Central memory CD8-positive, alpha-beta T cell (primary cell): ENCODE measurements around the gene POLR2B.
"Not testable (repeated sequence)": the region's sequence is repeated elsewhere in the genome, so short reads cannot be mapped to it uniquely, and the experiment has no call there.

ENCODE experiments used
- ATAC-seq: fragments of 150-1000 bp; cut with Tn5 transposase; replicated peaks from 2 replicates; pipeline ENCODE4 v1.10.0; 2022; ENCODE audit warnings: mild to moderate bottlenecking, moderate FRiP score, moderate number of reproducible peaks; ENCODE audit not compliant: poor library complexity, severe bottlenecking; ENCODE audit errors: extremely low read depth
- DNase-seq, 2 donors: peaks; one replicate each; pipeline ENCODE4 v3.0.0; 2021; ENCODE audit warnings: low spot score in 2 of 2
- H3K27ac Mint-ChIP-seq: one replicate; pipeline ENCODE4 v1.8.0; 2022; ENCODE audit warnings: low read depth, mild to moderate bottlenecking, moderate library complexity, mixed read lengths
- H3K27me3 Mint-ChIP-seq: one replicate; pipeline ENCODE4 v1.8.0; 2022; ENCODE audit warnings: mixed read lengths
- H3K36me3 Mint-ChIP-seq: one replicate; pipeline ENCODE4 v1.8.0; 2022; ENCODE audit warnings: mild to moderate bottlenecking, moderate library complexity, mixed read lengths; ENCODE audit not compliant: insufficient read depth
- H3K4me1 Mint-ChIP-seq: one replicate; pipeline ENCODE4 v1.8.0; 2022; ENCODE audit warnings: mixed read lengths
- H3K4me3 Mint-ChIP-seq: one replicate; pipeline ENCODE4 v1.8.0; 2022; ENCODE audit warnings: mild to moderate bottlenecking, moderate library complexity, mixed read lengths
- H3K9me3 Mint-ChIP-seq: one replicate; pipeline ENCODE4 v1.8.0; 2022; ENCODE audit warnings: mixed read lengths

The POLR2B gene

GRCh38 chr4:57044279-57044678, 65.6 kb downstream of the POLR2B start:
- ATAC-seq = no peak
- Mint-ChIP-seq H3K4me1 (no peaks in the 10 kb centered on the region), H3K9me3 (no peaks in the 10 kb centered on the region), H3K27ac (no peak overlapping the region), H3K27me3 (peaks cover 42% of the 10 kb centered on the region), H3K36me3 (no peaks in the 10 kb centered on the region), H3K4me3 (no peak overlapping the region)
- no peak for DNase-seq

- no peaks in the 10 kb centered on the region for H3K36me3 Mint-ChIP-seq
- H3K4me3 Mint-ChIP-seq = no peak overlapping the region
- H3K9me3 Mint-ChIP-seq = no peaks in the 10 kb centered on the region
- ATAC-seq = no peak
- H3K4me1 Mint-ChIP-seq = no peaks in the 10 kb centered on the region
- H3K27me3 Mint-ChIP-seq = peaks cover 35% of the 10 kb centered on the region
- DNase-seq = no peak
- no peak overlapping the region for H3K27ac Mint-ChIP-seq
These were observed 66.3 kb downstream of the POLR2B start for GRCh38 chr4:57044996-57045395.

GRCh38 chr4:57047046-57047445, 68.3 kb downstream of the POLR2B start:
- not testable (repeated sequence) for H3K36me3 Mint-ChIP-seq, H3K9me3 Mint-ChIP-seq, ATAC-seq, H3K4me1 Mint-ChIP-seq, H3K4me3 Mint-ChIP-seq, H3K27ac Mint-ChIP-seq, DNase-seq
- H3K27me3 Mint-ChIP-seq = peaks cover 36% of the 10 kb centered on the region

GRCh38 chr4:57048590-57049304, 70.1 kb downstream of the POLR2B start:
- H3K4me1 Mint-ChIP-seq = no peaks in the 10 kb centered on the region
- no peaks in the 10 kb centered on the region for H3K36me3 Mint-ChIP-seq
- ATAC-seq (no peak), DNase-seq (no peak)
- no peak overlapping the region for H3K27ac Mint-ChIP-seq
- peaks cover 40% of the 10 kb centered on the region for H3K27me3 Mint-ChIP-seq
- no peaks in the 10 kb centered on the region for H3K9me3 Mint-ChIP-seq
- H3K4me3 Mint-ChIP-seq = no peak overlapping the region

- Mint-ChIP-seq H3K4me3 (no peak overlapping the region), H3K9me3 (no peaks in the 10 kb centered on the region), H3K27ac (no peak overlapping the region), H3K4me1 (no peaks in the 10 kb centered on the region), H3K36me3 (no peaks in the 10 kb centered on the region), H3K27me3 (peaks cover 59% of the 10 kb centered on the region)
- no peak for DNase-seq
- ATAC-seq = no peak
These were observed 72.4 kb downstream of the POLR2B start for GRCh38 chr4:57051095-57051494.

- Mint-ChIP-seq H3K9me3 (no peaks in the 10 kb centered on the region), H3K27me3 (peaks cover 59% of the 10 kb centered on the region), H3K4me3 (no peak overlapping the region), H3K4me1 (no peaks in the 10 kb centered on the region), H3K27ac (no peak overlapping the region), H3K36me3 (no peaks in the 10 kb centered on the region)
- DNase-seq (no peak), ATAC-seq (no peak)
These were observed 72.8 kb downstream of the POLR2B start for GRCh38 chr4:57051524-57051923.

- no peak for ATAC-seq
These were observed 74.8 kb downstream of the POLR2B start for GRCh38 chr4:57053508-57053907.

GRCh38 chr4:57055886-57056285, 77.2 kb downstream of the POLR2B start:
- Mint-ChIP-seq H3K9me3 (no peaks in the 10 kb centered on the region), H3K4me1 (no peaks in the 10 kb centered on the region), H3K27me3 (peaks cover 77% of the 10 kb centered on the region), H3K36me3 (no peaks in the 10 kb centered on the region), H3K27ac (no peak overlapping the region), H3K4me3 (no peak overlapping the region)
- no peak for ATAC-seq
- no peak for DNase-seq

More at GRCh38 chr4:57053508-57053907, 74.8 kb downstream of the POLR2B start:
- Mint-ChIP-seq H3K27ac (no peak overlapping the region), H3K9me3 (no peaks in the 10 kb centered on the region), H3K4me1 (no peaks in the 10 kb centered on the region), H3K4me3 (no peak overlapping the region), H3K27me3 (peaks cover 68% of the 10 kb centered on the region), H3K36me3 (no peaks in the 10 kb centered on the region)
- DNase-seq = no peak

GRCh38 chr4:57059890-57060716, 81.4 kb downstream of the POLR2B start:
- H3K27ac Mint-ChIP-seq = no peak overlapping the region

GRCh38 chr4:57060717-57061067, 82.0 kb downstream of the POLR2B start:
- H3K4me3 Mint-ChIP-seq, H3K36me3 Mint-ChIP-seq, H3K27ac Mint-ChIP-seq, H3K9me3 Mint-ChIP-seq, H3K4me1 Mint-ChIP-seq, ATAC-seq, DNase-seq: not testable (repeated sequence)
- peaks cover 42% of the 10 kb centered on the region for H3K27me3 Mint-ChIP-seq

More at GRCh38 chr4:57059890-57060716, 81.4 kb downstream of the POLR2B start:
- no peaks in the 10 kb centered on the region for H3K4me1 Mint-ChIP-seq
- no peaks in the 10 kb centered on the region for H3K36me3 Mint-ChIP-seq
- H3K27me3 Mint-ChIP-seq = peaks cover 48% of the 10 kb centered on the region
- ATAC-seq (no peak), DNase-seq (no peak)
- no peak overlapping the region for H3K4me3 Mint-ChIP-seq
- no peaks in the 10 kb centered on the region for H3K9me3 Mint-ChIP-seq

- ATAC-seq = no peak
- peaks cover 35% of the 10 kb centered on the region for H3K27me3 Mint-ChIP-seq
- no peak overlapping the region for H3K27ac Mint-ChIP-seq
- no peaks in the 10 kb centered on the region for H3K9me3 Mint-ChIP-seq
- H3K4me1 Mint-ChIP-seq = no peaks in the 10 kb centered on the region
- no peaks in the 10 kb centered on the region for H3K36me3 Mint-ChIP-seq
- no peak for DNase-seq
- H3K4me3 Mint-ChIP-seq = no peak overlapping the region
These were observed 82.7 kb downstream of the POLR2B start for GRCh38 chr4:57061395-57061794.

- ATAC-seq = no peak
- Mint-ChIP-seq H3K27me3 (peaks cover 31% of the 10 kb centered on the region), H3K36me3 (no peaks in the 10 kb centered on the region), H3K9me3 (no peaks in the 10 kb centered on the region), H3K27ac (no peak overlapping the region), H3K4me3 (no peak overlapping the region), H3K4me1 (no peaks in the 10 kb centered on the region)
- DNase-seq = no peak
These were observed 84.8 kb downstream of the POLR2B start for GRCh38 chr4:57063518-57063917.

GRCh38 chr4:57064120-57064519, 85.4 kb downstream of the POLR2B start:
- no peak overlapping the region for H3K4me3 Mint-ChIP-seq
- H3K36me3 Mint-ChIP-seq = no peaks in the 10 kb centered on the region
- H3K4me1 Mint-ChIP-seq = no peaks in the 10 kb centered on the region
- H3K9me3 Mint-ChIP-seq = no peaks in the 10 kb centered on the region
- no peak overlapping the region for H3K27ac Mint-ChIP-seq
- DNase-seq (no peak), ATAC-seq (no peak)
- H3K27me3 Mint-ChIP-seq = peaks cover 31% of the 10 kb centered on the region
